Activated CD4-positive, CD25-positive, alpha-beta regulatory T cell treated with anti-CD3 and anti-CD28 coated beads, Interleukin-2, amount 50 U/mL, for 24 hours (primary cell): Measurements from ENCODE around the gene SLC2A1.

ENCODE experiments used
- ATAC-seq, 2 donors: fragments of 150-1000 bp; cut with Tn5 transposase; one replicate each; pipeline ENCODE4 v1.10.0; 2021; ENCODE audit warnings: mild to moderate bottlenecking in 1 of 2, moderate library complexity in 1 of 2

Gene SLC2A1

DNA sequence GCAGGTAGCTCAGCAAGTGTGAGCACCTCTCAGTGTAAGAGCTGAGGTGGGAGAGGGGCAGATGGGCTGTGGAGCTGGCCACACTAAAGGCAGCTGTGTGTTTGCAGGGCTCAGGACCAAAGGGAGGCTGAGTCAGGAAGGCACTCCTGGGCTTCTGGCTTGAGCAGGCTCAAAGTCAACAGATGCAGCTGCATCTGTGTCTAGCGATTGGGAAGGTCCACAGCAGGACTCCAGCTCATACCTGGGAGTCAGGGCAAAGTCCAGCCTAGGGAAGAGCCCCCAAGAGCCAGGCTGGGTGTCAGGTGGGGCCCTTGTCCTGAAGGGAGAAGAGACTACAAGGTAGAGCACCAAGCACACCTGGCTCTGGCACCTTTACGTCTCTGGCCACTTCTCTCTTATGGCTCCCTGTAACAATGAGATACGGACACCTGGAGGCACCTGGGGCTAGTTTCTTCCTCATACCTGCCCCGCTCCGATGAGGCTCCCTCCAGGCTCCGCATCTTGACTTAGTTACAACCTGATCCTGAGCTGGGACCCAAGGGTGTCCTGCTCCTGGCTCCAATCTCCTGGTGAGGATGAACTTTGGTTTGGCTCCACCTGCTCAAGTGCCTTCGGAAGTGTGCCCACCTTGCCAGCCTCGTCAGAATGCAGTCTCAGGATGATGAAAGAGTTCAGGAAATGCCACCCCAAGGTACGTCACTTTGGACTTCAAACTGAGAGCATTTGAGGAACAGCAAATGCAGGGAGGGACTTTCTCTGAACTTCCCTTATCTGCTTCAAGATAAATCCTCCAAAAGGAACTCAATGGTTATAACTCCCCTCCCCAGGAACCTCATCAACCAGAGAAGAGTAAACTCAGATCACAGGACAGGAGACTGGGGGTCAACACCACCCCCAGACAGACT is 21.5 kb upstream of the SLC2A1 start:
- ATAC-seq: no peak

DNA sequence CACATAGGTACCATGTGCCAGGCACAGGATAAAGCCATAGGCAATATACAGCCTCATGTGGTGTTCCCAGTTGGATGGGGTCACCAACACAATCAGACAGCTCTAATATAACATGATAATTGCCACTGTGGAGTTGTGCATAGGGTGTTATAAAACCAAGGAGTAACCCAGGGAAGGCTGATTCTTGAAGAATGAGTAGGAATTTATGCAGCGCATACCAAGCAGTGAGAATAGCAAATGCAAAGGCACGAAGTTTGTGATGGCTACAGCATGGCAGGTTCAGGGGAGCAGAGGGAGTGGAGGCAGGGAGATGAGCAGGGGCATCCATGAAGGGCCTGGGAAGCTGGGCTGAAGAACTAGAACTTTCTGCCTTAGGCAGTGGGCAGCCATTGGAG is 20.4 kb upstream of the SLC2A1 start:
- no peak for ATAC-seq

DNA sequence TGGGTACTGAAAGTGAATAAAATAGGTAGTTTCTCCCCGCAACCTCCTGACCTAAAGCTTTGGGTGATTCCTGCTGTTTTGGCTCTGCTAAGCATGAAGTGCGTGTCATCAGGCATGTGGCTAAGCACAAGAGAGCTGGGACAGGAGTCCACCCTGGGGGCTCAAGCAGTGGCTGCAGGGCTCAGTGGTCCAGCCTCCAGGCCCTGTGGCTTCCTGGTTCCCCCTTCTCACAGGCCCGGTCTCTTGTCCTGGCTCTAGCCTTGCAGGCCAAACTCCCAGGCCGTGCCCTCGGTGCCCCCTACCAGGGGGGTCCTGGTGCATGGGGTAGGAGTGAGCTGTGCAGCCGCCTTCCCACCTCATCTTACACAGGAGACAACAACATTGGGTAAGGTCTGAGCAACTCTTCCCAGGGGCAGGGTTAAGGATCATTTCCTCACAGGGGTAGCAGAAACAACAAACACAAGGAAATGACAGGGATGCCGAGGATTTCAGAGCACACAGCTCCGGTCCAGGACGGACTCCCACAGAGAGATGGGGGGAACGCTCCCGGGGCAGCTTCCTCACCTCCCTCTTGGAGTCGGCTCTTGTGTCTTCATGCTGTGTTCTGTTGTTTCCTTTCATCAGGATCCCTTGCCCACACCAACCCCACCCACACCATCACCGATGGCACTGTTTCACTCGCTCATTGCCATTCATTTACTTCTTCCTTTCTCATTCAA is 19.8 kb upstream of the SLC2A1 start:
- ATAC-seq: no peak

DNA sequence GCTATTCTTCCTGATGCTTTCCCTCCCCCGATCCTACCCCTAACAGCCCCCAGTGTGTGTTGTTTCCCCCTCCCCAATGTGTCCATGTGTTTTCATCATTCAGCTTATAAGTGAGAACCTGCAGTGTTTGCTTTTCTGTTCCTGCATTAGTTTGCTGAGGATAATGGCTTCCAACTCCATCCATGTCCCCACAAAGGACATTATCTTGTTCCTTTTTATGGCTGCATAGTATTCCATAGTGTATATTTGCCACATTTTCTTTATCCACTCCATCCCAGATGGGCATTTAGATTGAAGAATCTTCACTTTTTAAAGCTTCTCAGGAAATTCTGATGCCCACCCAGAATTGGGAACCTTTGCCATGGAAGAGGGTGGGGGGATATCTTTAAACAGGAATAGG is 19.0 kb upstream of the SLC2A1 start:
- no peak for ATAC-seq

DNA sequence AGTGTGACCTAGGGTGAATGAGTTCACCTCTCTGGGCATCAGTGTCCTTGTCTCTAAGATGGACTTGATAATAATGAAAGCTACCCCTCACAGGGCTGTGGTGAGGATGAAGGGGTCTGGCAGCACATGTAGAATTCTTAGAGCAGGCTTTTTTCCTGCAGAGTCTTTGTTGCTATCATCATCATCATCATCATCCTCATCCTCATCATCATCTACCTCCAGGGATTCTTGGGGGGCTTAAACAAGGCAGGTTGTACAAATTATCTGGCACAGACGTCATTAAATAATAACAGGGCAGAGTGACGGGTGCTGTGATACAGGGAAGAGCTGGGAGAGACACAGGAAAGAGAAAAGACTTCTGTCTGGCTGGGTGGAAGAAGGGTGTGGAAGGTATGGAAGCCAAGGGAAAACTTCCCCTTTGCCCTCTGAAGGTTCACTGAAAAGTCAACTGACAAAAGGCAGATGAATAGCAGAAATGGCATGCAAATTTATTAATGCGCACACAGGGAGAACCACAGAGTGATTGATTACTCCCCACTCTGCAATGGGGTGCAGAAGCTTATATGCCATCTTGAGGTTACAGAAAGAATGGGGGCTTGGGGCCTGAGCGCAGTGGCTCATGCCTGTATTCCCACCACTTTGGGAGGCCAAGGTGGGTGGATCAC is 17.0 kb upstream of the SLC2A1 start:
- no peak for ATAC-seq

DNA sequence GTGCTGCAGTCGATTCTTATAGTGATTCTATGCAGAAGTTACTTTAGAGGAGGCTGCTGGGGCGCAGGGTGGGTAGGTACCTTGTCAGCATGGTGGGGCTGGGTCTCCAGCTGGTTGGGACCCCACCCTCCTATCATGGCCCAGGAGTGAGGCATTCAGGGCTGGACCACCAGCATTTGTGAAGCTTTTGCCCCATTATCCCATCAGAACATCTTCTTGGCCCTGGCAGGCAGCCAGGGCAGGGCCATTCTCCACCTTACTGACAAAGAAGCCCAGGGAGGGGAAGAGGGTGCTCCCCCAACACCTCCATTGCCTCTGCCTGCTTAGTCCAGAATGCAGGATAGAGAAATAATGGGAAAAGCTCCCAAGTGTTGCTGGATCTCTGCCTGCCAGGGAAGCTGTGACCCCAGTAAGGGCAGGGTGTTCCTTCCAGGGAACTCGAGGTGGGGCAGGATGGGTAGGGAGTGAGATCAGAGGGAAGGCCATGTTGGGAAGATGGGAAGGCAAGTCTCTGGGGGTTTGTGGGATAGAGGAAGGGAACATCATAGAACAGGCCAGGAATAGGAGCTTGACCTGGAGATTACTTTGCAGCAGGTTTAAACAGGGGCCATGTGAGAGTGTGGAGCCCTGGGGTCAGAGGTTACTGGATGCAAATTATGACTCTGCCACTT is 16.2 kb upstream of the SLC2A1 start:
- no peak for ATAC-seq

DNA sequence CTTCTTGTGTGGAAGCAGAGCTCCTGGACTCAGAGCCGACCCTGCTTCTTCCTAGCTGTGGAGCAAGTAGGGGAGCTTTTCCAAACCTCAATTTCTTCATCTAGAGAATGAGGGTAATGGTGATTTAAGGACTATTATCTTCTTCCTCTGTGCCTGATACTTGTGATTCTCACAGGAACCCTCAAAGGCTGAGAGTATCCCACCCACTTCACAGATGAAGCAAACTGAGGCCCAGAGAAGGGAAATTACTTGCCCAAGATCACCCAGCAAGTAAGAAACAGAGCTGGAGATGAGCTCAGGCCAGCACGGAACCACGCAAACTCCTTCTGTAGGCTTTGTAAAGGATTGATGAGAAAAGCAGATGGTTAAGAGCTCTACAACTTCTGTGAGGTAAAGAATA is 15.1 kb upstream of the SLC2A1 start:
- ATAC-seq: no peak

DNA sequence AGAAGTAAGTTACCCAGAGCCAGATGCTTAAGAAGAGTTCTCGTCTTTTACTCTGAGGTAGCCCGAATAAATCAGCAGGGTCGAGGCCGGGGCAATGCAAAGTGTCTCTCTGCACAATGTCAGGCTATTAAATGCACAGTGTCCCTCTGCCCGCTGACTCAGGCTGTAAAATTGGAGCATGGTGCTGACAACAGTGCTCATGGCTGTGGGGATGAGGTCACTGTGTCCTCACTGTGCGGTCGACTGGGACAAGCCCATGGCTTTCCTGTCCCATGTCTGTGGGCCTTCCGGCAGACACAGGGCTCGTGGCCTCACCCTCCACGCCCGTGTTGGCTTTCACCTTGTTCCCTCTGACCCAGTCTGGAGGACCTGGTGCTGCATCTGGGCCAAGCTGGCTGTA is 14.6 kb upstream of the SLC2A1 start:
- ATAC-seq: no peak

DNA sequence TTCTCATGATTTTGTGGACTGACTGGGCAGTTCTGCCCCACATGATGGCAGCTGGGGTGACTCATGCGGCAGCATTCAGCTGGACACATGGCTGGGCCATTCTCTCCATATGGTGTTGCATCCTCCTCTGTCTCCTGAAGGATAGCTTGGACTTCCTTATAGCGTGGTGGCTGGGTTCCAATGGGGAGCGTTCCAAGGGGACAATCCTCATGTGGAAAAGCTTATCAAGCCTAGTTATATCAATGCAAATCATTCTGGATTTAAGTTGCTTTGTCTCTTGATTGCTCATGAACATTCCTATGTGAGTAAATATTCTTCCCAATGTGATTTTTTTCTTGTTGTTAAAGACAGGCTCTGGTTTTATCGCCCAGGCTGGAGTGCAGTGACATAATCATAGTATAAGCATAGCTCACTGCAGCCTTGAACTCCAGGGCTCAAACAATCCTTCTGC is 13.2 kb upstream of the SLC2A1 start:
- ATAC-seq: no peak

DNA sequence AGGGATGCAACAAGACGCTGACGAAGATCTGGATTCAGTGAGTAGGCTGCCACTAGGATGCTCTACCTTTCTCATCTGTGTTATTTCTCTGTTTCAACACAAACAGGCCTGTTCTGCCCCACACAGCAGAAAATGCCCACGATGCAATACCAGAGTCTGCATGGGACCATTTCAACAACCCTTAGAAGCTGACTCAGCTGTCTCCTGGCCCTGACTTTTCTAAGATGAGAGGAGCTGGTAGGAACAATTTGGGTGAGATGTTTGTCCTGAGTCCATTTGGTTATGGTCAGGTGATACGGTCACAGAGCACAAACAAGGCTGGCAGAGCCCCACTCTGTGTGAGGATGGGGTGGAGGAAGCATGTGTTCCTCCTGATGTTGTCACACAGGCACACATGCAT is 11.5 kb upstream of the SLC2A1 start:
- no peak for ATAC-seq

DNA sequence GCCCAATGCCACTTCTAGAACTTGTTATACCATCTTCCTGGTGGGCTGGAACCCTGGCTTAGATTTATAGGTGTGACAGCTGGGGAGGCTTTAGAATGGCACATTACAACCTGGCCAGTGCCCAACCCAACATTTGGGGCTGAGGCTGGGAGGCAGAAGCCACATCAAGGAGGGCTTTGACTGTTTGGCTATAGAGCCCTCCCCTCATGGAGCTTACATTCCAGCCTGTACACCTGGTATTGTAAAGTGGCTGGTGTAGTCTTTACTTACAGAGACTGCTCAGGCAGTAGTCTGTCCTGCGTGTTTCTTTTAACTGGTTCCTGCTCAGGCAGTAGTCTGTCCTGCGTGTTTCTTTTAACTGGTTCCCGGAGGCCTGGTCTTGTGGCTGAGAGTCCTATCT is 10.0 kb upstream of the SLC2A1 start:
- ATAC-seq: no peak

DNA sequence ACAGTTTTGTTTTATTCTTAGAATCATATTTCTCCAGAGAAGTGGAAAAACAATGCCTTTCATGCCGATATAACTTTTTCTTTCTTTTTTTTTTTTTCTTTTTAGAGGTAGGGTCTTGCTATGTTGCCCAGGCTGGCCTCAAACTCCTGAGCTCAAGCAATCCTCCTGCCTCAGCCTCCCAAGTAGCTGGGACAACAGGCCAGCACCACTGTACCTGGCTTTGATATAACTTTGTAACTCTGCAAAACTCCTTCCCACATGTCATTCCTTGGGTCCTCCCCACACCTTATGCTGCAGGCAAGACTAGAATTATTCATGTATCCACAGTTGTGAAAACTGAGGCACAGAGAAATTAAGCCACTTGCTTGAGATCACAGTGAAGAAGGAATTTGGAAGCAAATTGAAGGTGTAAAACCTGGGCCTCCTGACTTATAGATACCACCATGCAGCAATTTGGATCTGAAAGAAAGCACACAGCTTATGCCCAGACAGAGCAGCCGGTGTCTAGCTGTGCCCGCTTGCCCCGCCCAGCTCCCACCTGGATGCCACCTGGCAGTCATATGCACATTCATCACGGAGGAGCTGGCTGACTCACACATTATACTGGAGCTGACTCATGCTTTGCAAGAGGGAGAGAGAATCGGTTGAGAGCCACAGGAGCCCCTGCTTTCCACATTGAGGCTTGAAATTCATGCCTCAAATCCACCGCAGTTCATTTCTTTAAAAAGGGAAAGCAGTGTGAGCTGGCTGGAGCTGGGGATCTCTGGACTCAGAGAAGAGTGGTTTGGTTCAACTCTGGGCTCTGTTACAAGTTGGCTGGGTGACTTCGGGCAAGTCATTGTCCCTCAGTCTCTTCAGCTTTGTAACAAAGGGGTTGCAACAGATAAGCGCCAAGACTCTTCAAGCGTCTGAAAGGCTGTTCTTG is 8.3 kb upstream of the SLC2A1 start:
- ATAC-seq: peak; percentile 78 to 81

DNA sequence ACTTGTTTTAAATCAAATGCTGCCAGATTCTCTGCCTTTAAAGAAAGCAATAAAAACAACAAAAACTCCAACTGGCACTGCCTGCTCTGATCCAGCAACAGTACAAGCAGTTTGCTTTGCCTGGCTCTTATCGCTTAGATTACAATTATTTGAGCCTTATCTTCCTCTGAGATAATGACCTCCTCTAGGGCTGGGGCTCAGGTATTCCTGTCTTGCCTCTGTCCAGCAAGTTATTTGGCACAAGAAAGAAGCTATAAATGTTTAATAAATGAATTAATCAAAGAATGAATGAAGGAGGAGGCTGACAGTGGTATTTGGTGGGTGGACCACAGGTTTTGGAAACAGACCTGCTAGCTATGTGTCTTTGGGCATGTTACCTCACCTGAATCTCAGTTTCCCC is 6.7 kb upstream of the SLC2A1 start:
- ATAC-seq: no peak

DNA sequence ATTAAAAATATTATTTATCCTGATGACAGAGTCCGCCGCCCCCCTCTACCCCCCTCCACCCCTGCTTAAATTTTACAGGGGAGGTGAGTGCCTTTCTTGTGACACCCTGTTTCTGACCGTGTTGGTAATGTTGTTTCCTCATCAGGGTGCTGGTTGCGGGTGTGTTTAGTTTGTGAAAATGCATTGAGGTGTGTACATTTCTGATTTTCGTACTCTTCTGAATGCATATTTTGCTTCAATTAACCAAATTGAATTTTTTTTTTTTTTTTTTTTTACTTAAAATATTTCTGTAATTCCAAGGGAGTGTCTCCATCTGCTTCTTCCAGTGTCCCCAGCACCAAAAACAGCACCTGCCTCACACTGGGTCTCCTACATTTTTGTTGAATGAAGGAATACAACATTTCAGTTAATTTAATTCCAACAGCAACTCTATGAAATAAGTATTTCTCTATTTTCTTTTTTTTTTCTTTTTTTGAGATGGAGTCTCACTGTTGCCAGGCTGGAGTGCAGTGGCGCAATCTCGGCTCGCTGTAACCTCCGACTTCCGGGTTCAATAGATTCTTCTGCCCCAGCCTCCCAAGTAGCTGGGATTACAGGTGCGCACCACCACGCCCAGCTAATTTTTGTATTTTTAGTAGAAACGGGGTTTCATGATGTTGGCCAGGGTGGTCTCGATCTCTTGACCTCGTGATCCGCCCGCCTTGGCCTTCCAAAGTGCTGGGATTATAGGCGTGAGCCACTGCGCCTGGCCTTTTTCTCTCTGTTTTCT is 5.6 kb upstream of the SLC2A1 start:
- ATAC-seq: no peak

DNA sequence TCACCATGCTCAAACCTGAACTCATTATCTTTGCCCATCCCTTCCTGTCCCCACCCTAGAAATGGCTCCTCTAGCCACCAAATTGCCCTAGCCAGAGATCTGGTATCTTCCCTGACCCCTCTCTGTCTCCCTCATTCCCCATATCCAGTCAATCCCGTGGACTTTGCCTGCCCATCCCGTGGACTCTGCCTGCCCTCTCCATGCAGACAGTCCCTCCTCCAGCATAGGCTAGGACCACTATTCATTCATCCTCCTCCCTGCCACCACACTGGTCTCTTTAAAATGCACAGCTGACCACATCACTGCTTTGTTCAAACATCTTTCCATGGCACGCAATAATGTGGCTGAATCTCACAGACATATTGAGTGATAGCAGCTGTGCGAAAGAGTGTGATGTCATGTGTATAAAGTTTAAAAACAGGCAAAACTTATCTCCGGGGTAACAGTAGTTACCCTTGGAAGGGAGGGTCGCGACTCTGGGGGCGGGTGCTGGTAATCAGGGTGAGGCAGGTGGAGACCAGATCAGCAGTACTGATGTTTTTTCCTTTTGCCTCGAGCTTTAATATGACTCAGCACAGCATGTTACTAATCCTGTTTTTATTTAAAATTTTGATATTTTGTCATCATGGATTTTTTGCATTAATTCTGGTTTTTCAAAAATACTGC is 4.8 kb upstream of the SLC2A1 start:
- ATAC-seq: no peak

DNA sequence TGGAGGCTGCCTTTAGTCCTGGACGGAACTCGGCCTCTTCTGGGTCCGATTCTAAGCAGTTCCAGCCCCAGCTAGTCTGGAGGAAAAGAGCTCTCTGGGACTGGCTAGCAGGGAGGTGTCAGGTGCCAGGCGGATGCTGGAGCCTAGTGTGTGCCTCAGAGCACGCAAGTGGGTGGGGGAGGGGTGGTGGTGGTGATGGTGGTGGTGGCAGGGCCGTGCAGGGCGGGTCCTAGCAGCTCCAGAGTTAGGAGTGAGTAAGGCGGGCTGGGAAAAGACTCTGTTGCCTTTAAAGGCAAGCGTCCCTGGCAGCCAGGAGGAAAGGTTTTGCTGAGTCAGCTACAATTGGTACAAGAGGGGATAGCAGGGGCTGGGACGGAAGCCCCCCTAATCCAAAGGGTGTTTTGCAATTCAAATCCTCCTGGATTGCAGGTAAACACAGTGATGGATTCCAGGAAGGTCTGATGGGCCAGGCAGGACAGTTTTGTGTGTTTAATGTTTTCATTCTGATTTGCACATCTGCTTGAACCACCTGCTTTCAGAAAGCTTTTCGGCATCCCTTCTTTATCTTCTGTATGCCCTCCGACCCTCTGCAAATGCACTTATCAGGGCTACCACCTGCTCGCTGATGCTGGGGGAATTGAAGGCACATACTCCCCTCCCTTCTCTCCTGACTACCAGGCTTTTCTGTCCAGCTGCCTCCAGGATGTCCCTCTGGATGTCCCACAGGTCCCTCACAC is 4.1 kb upstream of the SLC2A1 start:
- no peak for ATAC-seq

DNA sequence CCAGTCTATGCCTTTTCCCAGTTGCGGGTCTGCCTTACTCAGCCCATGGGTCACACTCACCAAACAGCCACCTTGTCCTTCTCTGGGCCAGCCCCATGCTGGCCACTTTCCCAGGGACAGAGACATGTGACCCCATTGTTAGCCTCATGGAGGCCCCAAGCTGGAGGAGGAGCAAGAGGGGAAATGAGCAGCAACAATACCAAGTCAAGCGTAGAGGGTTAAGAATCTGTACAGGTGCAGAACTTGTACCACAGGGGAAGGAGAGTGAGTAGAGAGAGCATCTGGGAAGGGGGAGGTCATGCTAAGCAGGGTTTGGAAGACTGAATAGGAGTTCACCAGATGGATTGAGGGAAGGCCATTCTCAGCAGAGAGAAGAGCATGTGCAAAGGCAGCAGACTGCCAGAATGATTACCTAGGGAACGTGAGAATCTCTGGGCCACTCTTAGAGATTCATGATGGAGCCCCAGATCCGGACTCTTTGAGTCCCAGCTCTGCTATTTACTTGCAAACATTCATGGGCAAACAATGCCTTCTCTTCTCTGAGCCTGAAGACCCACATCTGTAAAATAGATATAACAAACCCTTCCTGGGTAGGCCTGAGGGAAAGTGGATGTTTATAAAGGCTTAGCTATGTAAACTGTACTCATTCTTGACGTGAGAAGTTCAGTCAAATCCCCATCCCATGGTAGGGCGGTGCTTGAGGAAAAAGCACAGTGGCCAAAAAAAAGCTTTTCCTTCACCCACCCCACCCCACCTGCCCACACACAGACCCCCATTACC is 2.8 kb upstream of the SLC2A1 start:
- no peak for ATAC-seq

DNA sequence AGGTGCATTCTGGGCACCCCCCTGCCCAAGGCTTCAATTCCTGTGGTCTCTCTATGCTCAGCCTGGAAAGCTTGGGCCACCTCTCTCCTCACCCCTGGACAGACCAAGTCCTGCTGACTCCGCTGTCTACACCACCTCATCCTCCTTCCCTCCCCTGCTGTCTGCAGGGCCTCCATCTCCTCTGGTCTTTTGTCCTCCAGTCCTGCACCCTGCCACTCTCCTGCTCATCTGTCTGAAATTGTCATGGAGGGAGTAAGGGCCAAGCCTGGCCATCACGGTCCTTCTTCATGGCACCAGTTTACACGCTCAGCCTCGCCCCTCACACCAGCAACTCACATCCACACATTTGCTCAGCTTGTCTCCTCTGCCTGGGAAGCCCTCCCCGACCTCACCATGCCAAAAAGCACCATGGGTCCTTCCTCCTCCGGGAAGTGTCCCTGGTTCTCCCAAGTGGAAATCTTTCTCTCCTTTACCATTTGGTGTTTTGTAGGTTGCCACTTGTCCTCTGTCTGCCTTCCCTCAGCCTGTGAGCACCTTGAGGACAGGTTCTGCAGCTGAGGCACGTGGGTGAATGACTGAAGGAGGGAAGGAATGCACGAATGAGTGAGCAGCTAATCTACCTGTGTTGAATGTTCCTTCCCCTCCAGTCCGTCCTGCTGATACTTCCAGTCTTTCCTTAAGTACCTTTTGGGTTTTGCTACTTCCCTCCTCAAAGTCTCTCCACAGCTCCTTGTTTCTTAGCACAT is 2.1 kb upstream of the SLC2A1 start:
- no peak for ATAC-seq

DNA sequence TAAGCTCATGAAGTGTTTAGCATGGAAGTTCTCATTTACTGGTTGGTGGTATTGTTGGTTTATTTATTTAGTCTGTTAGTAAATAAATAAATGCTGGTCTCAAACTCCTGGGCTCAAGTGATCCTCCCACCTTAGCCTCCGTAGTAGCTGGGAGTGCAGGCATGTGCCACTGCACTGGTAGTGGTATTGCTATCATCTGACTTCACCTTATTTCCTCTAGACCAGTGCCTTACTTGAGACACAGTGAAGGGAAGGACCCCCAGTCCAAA is 1.4 kb upstream of the SLC2A1 start:
- ATAC-seq: no peak
